Measurements from ENCODE around the gene IL1R1.
A peak's percentile ranks its signal among the peaks of the same experiment; 100 is the strongest.

Gene IL1R1

DNA sequence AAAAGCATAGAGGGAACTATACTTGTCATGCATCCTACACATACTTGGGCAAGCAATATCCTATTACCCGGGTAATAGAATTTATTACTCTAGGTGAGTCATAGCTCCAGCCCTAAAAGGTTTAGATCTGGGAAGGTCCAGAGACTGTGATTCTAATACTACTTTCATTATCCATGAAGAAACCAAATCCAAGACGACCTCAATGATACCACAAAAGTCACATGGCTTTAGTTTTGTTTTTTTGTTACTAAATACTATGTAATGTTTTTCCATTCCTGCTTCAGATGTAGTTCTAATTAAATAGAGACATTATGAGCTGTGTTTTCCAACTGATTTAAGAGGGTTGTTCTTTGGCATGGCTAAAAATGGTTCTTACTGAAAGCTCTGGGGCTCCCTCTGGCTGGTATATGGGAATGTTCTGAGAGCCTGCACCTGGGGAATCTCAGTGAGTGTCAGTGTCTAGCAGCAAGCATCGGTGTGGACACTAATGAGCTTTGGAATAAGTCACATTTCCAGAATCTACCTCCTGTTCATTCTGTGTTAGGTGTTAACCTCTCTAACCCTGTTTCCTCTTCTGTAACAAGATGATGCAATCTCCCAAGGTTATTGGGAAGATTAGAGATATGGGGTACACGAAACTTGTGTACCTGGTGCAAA, 23.8 kb downstream of the IL1R1 start:
- DNase-seq (ENCODE audit: low spot score) (no peak), ATAC-seq (ENCODE audit: low read depth) (peak; percentile 77)
- Histone ChIP-seq H3K27ac (ENCODE audit: poor library complexity, severe bottlenecking) (no peak overlapping the region), H3K4me3 (ENCODE audit: severe bottlenecking) (no peak overlapping the region), H3K4me1 (ENCODE audit: insufficient read depth, poor library complexity, severe bottlenecking) (peaks cover 14% of the 10 kb centered on the region), H3K27me3 (ENCODE audit: insufficient read depth, poor library complexity, severe bottlenecking) (no peaks in the 10 kb centered on the region), H3K9me3 (ENCODE audit: severe bottlenecking) (no peaks in the 10 kb centered on the region), H3K36me3 (ENCODE audit: low read depth) (no peaks in the 10 kb centered on the region)
- TF ChIP-seq, protein P1, sequence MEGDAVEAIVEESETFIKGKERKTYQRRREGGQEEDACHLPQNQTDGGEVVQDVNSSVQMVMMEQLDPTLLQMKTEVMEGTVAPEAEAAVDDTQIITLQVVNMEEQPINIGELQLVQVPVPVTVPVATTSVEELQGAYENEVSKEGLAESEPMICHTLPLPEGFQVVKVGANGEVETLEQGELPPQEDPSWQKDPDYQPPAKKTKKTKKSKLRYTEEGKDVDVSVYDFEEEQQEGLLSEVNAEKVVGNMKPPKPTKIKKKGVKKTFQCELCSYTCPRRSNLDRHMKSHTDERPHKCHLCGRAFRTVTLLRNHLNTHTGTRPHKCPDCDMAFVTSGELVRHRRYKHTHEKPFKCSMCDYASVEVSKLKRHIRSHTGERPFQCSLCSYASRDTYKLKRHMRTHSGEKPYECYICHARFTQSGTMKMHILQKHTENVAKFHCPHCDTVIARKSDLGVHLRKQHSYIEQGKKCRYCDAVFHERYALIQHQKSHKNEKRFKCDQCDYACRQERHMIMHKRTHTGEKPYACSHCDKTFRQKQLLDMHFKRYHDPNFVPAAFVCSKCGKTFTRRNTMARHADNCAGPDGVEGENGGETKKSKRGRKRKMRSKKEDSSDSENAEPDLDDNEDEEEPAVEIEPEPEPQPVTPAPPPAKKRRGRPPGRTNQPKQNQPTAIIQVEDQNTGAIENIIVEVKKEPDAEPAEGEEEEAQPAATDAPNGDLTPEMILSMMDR (IDR thresholded peaks at IDR 0.05; ENCODE audit: poor library complexity, severe bottlenecking): peak; percentile 77

- Histone ChIP-seq H3K36me3 (ENCODE audit: low read depth) (peaks cover 2% of the 10 kb centered on the region; the same call in 1 of the 2 replicates), H3K27me3 (ENCODE audit: insufficient read depth, poor library complexity, severe bottlenecking) (no peaks in the 10 kb centered on the region), H3K4me1 (ENCODE audit: insufficient read depth, poor library complexity, severe bottlenecking) (peaks cover 6% of the 10 kb centered on the region), H3K9me3 (ENCODE audit: severe bottlenecking) (no peaks in the 10 kb centered on the region), H3K4me3 (ENCODE audit: severe bottlenecking) (no peak overlapping the region), H3K27ac (ENCODE audit: poor library complexity, severe bottlenecking) (no peak overlapping the region)
- TF ChIP-seq, protein P1 (IDR thresholded peaks at IDR 0.05; ENCODE audit: poor library complexity, severe bottlenecking): no peak
- DNase-seq (ENCODE audit: low spot score) (no peak), ATAC-seq (ENCODE audit: low read depth) (no peak)
Measured at GRCh38 chr2:102168026-102168771, 25.7 kb downstream of the IL1R1 start.

GRCh38 chr2:102171946-102172345, 29.4 kb downstream of the IL1R1 start:
- Histone ChIP-seq H3K36me3 (ENCODE audit: low read depth) (peaks cover 8% of the 10 kb centered on the region; the same call in 1 of the 2 replicates), H3K4me3 (ENCODE audit: severe bottlenecking) (no peak overlapping the region), H3K9me3 (ENCODE audit: severe bottlenecking) (no peaks in the 10 kb centered on the region), H3K4me1 (ENCODE audit: insufficient read depth, poor library complexity, severe bottlenecking) (no peaks in the 10 kb centered on the region), H3K27ac (ENCODE audit: poor library complexity, severe bottlenecking) (no peak overlapping the region), H3K27me3 (ENCODE audit: insufficient read depth, poor library complexity, severe bottlenecking) (no peaks in the 10 kb centered on the region)
- TF ChIP-seq, protein P1 (IDR thresholded peaks at IDR 0.05; ENCODE audit: poor library complexity, severe bottlenecking): no peak
- DNase-seq (ENCODE audit: low spot score) (no peak), ATAC-seq (ENCODE audit: low read depth) (no peak)

DNA sequence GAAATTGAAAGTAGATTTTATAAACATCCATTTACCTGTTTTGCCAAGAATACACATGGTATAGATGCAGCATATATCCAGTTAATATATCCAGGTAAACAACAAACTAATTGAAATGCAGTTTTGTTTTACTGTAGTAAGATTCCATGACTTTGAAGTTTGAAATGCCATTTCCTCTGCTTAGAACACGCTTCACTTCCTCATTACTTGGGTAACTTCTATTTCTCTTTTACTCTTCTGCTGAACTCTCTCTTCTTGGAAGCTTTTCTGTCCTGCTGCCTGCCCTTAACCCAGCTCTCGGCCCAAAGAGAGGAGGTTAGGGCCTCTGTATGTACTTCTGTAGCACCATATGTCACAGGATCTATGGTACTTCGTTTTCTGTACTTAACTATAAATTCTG, 30.2 kb downstream of the IL1R1 start:
- no peak overlapping the region for H3K27ac ChIP-seq (ENCODE audit: poor library complexity, severe bottlenecking)
- H3K9me3 ChIP-seq (ENCODE audit: severe bottlenecking): no peaks in the 10 kb centered on the region
- TF ChIP-seq, protein P1 (IDR thresholded peaks at IDR 0.05; ENCODE audit: poor library complexity, severe bottlenecking): no peak
- H3K4me1 ChIP-seq (ENCODE audit: insufficient read depth, poor library complexity, severe bottlenecking): no peaks in the 10 kb centered on the region
- ATAC-seq (ENCODE audit: low read depth) (no peak), DNase-seq (ENCODE audit: low spot score) (no peak)
- H3K27me3 ChIP-seq (ENCODE audit: insufficient read depth, poor library complexity, severe bottlenecking): no peaks in the 10 kb centered on the region
- H3K36me3 ChIP-seq (ENCODE audit: low read depth): peaks cover 8% of the 10 kb centered on the region; the same call in 1 of the 2 replicates
- no peak overlapping the region for H3K4me3 ChIP-seq (ENCODE audit: severe bottlenecking)

- DNase-seq (ENCODE audit: low spot score) (no peak), ATAC-seq (ENCODE audit: low read depth) (no peak)
- Histone ChIP-seq H3K27me3 (ENCODE audit: insufficient read depth, poor library complexity, severe bottlenecking) (no peaks in the 10 kb centered on the region), H3K27ac (ENCODE audit: poor library complexity, severe bottlenecking) (no peak overlapping the region), H3K4me3 (ENCODE audit: severe bottlenecking) (no peak overlapping the region), H3K36me3 (ENCODE audit: low read depth) (peaks cover 8% of the 10 kb centered on the region; the same call in 1 of the 2 replicates), H3K4me1 (ENCODE audit: insufficient read depth, poor library complexity, severe bottlenecking) (no peaks in the 10 kb centered on the region), H3K9me3 (ENCODE audit: severe bottlenecking) (no peaks in the 10 kb centered on the region)
- TF ChIP-seq, protein P1 (IDR thresholded peaks at IDR 0.05; ENCODE audit: poor library complexity, severe bottlenecking): no peak
Measured at GRCh38 chr2:102176172-102176571, 33.6 kb downstream of the IL1R1 start.
